ENCODE data around the gene TNNT1.

DNA sequence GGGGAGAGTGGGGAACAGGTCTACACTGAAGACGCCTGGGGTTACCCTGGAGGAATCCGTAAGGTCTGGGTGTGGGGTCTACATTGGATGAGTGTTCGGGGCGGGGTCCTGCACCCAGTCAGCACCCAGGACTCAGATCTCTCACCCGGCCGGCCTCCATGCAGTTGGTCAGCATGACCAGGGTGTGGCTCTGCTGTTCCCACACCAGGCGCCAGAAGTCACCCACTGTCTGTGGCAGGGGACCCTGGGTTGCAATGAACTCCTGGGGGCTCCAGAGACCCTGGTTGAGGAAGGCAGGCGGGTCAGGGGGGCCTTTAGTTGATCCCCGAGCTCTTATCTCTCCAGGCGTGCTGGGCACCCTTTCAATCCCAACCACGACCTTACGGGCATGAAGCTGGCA lies 37.1 kb upstream of the TNNT1 start:
- no peak for TF ChIP-seq CTCF (IDR thresholded peaks at IDR 0.05; ENCODE audit: low read length)
- no peak for TF ChIP-seq EZH2phosphoT487 (IDR thresholded peaks at IDR 0.05; ENCODE audit: low read length)
